ENCODE results near the gene PPM1A. TPM values are rescaled to one million over a fixed set of nuclear protein-coding genes. Genes with fewer than 3 reads are reported as not detected.

Gene PPM1A
- total RNA-seq, 4 donors from 2014 or later = 81.2 to 107 (median 86.1) TPM

DNA sequence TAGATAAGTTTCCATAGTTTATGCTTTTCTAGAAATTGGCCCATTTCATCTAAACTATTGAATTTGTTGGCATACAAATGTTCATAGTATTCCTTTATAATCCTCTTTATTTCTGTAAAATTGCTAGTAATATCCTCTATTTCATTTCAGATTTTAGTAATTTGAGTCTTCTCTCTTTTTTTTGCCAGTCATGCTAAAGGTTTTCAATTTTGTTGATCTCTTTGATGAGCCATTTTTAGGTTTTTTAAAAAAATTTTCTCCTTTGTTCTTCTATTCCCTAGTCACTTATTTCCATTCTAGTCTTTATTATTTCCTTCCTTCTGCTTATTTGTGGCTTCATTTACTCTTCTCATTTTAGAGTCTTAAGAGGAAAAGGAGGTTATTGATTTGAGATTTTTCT lies 19.4 kb upstream of the PPM1A start:
- Histone ChIP-seq H3K4me3 (no peak overlapping the region), H3K4me1 (no peaks in the 10 kb centered on the region), H3K36me3 (no peaks in the 10 kb centered on the region), H3K27ac (no peak overlapping the region), H3K9me3 (no peaks in the 10 kb centered on the region), H3K27me3 (no peaks in the 10 kb centered on the region)
- in situ Hi-C loops (cut with MboI; ENCODE audit: low sequenced_read_pairs in 4 of 4) = no loop called here
- DNase-seq (no peak), ATAC-seq (no peak)
- intact Hi-C loops (cut with DNase I; ENCODE audit: low total_unique reads) = no loop called here
- no peak for TF ChIP-seq POLR2A (IDR thresholded peaks at IDR 0.05)
- TF ChIP-seq, protein P1, sequence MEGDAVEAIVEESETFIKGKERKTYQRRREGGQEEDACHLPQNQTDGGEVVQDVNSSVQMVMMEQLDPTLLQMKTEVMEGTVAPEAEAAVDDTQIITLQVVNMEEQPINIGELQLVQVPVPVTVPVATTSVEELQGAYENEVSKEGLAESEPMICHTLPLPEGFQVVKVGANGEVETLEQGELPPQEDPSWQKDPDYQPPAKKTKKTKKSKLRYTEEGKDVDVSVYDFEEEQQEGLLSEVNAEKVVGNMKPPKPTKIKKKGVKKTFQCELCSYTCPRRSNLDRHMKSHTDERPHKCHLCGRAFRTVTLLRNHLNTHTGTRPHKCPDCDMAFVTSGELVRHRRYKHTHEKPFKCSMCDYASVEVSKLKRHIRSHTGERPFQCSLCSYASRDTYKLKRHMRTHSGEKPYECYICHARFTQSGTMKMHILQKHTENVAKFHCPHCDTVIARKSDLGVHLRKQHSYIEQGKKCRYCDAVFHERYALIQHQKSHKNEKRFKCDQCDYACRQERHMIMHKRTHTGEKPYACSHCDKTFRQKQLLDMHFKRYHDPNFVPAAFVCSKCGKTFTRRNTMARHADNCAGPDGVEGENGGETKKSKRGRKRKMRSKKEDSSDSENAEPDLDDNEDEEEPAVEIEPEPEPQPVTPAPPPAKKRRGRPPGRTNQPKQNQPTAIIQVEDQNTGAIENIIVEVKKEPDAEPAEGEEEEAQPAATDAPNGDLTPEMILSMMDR (IDR thresholded peaks at IDR 0.05 in 4 of 5, conservative IDR thresholded peaks at IDR 0.05 in 1 of 5) = no peak

DNA sequence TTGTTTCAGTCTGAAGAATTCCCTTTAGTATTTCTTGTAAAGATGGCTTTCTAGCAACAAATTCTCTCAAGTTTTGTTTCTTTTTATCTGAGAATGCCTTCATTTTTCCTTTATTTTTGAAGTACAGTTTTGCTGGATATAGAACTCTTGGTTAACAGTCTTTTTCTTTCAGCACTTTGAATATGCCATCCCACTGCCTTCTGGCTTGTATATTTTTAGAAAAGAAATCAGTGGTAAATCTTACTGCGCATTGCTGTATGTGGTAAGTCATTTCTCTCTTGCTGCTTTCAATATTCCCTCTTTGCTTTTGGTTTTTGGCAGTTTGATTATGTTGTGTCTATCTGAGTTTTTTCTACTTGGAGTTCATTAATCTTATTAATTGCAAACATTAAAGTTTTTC lies 16.8 kb upstream of the PPM1A start:
- Histone ChIP-seq H3K4me1 (peaks cover 7 to 10% of the 10 kb centered on the region in 2 donors), H3K4me3 (no peak overlapping the region), H3K36me3 (no peaks in the 10 kb centered on the region), H3K27me3 (no peaks in the 10 kb centered on the region), H3K9me3 (no peaks in the 10 kb centered on the region), H3K27ac (no peak overlapping the region)
- no peak for DNase-seq
- TF ChIP-seq, protein P1 (IDR thresholded peaks at IDR 0.05 in 4 of 5, conservative IDR thresholded peaks at IDR 0.05 in 1 of 5) = no peak
- TF ChIP-seq POLR2A (IDR thresholded peaks at IDR 0.05) = no peak
- intact Hi-C loops (cut with DNase I; ENCODE audit: low total_unique reads) (no loop called here), in situ Hi-C loops (cut with MboI; ENCODE audit: low sequenced_read_pairs in 4 of 4) (no loop called here)
- ATAC-seq = no peak

DNA sequence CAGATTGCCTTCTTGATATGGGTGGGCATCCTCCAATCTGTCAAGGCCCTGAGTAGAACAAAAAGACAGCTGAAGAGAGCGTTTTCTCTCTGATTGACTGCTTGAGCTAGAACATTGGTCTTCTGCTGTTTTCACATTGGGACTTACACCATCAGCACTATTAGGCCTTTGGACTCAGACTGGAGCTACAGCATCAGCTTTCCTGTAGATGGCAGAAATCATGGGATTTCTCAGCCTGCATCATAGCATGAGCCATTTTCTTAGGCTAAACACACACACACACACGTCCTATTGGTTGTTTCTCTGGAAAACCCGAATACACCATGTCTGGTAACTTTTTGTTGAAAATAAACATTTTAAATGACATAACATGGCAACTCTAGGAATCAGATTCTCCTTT lies 15.8 kb upstream of the PPM1A start:
- Histone ChIP-seq H3K36me3 (no peaks in the 10 kb centered on the region), H3K27ac (no peak overlapping the region), H3K9me3 (no peaks in the 10 kb centered on the region), H3K4me3 (no peak overlapping the region), H3K4me1 (peaks cover 7 to 10% of the 10 kb centered on the region in 2 donors), H3K27me3 (no peaks in the 10 kb centered on the region)
- no peak for TF ChIP-seq POLR2A (IDR thresholded peaks at IDR 0.05)
- TF ChIP-seq, protein P1 (IDR thresholded peaks at IDR 0.05 in 4 of 5, conservative IDR thresholded peaks at IDR 0.05 in 1 of 5) = no peak
- in situ Hi-C loops (cut with MboI; ENCODE audit: low sequenced_read_pairs in 4 of 4) (no loop called here), intact Hi-C loops (cut with DNase I; ENCODE audit: low total_unique reads) (no loop called here)
- DNase-seq (no peak), ATAC-seq (no peak)

- no peak for TF ChIP-seq POLR2A (IDR thresholded peaks at IDR 0.05)
- TF ChIP-seq, protein P1 (IDR thresholded peaks at IDR 0.05 in 4 of 5, conservative IDR thresholded peaks at IDR 0.05 in 1 of 5) = no peak
- intact Hi-C loops (cut with DNase I; ENCODE audit: low total_unique reads) = no loop called here
- Histone ChIP-seq H3K36me3 (no peaks in the 10 kb centered on the region), H3K27ac (no peak overlapping the region), H3K4me3 (no peak overlapping the region), H3K9me3 (no peaks in the 10 kb centered on the region), H3K4me1 (peaks cover 7 to 10% of the 10 kb centered on the region in 2 donors), H3K27me3 (no peaks in the 10 kb centered on the region)
- DNase-seq (no peak), ATAC-seq (no peak)
- in situ Hi-C loops (cut with MboI; ENCODE audit: low sequenced_read_pairs in 4 of 4) = no loop called here
Observed at GRCh38 chr14:60233891-60234290, 15.1 kb upstream of the PPM1A start.

- Histone ChIP-seq H3K9me3 (no peaks in the 10 kb centered on the region), H3K4me1 (peaks cover 7 to 10% of the 10 kb centered on the region in 2 donors), H3K4me3 (no peak overlapping the region), H3K27ac (no peak overlapping the region), H3K36me3 (no peaks in the 10 kb centered on the region), H3K27me3 (no peaks in the 10 kb centered on the region)
- in situ Hi-C loops (cut with MboI; ENCODE audit: low sequenced_read_pairs in 4 of 4) = no loop called here
- intact Hi-C loops (cut with DNase I; ENCODE audit: low total_unique reads) = no loop called here
- no peak for ATAC-seq
- TF ChIP-seq POLR2A (IDR thresholded peaks at IDR 0.05) = no peak
- TF ChIP-seq, protein P1 (IDR thresholded peaks at IDR 0.05 in 4 of 5, conservative IDR thresholded peaks at IDR 0.05 in 1 of 5) = no peak
- no peak for DNase-seq
Observed at GRCh38 chr14:60235440-60235839, 13.6 kb upstream of the PPM1A start.

Data from gastrocnemius medialis (tissue), 4 donors.